SJCRH30 (cell line): ENCODE results near the gene TSPAN5. TPM values are rescaled to one million over a fixed set of nuclear protein-coding genes. Genes with fewer than 3 reads are reported as not detected.
A peak's percentile ranks its signal among the peaks of the same experiment; 100 is the strongest.

ENCODE experiments used
- DNase-seq, 2 experiments: peaks; one replicate each; pipeline ENCODE4 v3.0.0-alpha.2; 2015 to 2020
- H3K27ac ChIP-seq: fragments of 250-450 bp; sonication (Bioruptor Pico); 2 replicates; pipeline ENCODE4 v1.5.1; 2020; ENCODE audit warnings: mild to moderate bottlenecking, moderate library complexity
- H3K27me3 ChIP-seq: fragments of 250-450 bp; sonication (Bioruptor Pico); 2 replicates; pipeline ENCODE4 v1.5.1; 2020; ENCODE audit warnings: mild to moderate bottlenecking, moderate library complexity
- H3K36me3 ChIP-seq: fragments of 250-450 bp; sonication (Bioruptor Pico); 2 replicates; pipeline ENCODE4 v1.5.1; 2020; ENCODE audit warnings: mild to moderate bottlenecking, moderate library complexity
- H3K4me1 ChIP-seq: fragments of 250-450 bp; sonication (Bioruptor Pico); 2 replicates; pipeline ENCODE4 v1.5.1; 2020; ENCODE audit warnings: mild to moderate bottlenecking, moderate library complexity
- H3K4me3 ChIP-seq: fragments of 250-450 bp; sonication (Bioruptor Pico); 2 replicates; pipeline ENCODE4 v1.5.1; 2020; ENCODE audit warnings: mild to moderate bottlenecking, moderate library complexity
- H3K9me3 ChIP-seq: fragments of 250-450 bp; sonication (Bioruptor Pico); replicated peaks from 2 replicates; pipeline ENCODE4 v1.5.1; 2020; ENCODE audit warnings: mild to moderate bottlenecking, moderate library complexity
- total RNA-seq: library from RNA; depleted of rRNA; stranded (reverse); fragments of >200 nt; shearing (Covaris generic); gene quantifications from 2 replicates; pipeline ENCODE4 v1.2.3, GENCODE V29; 2014

Gene TSPAN5
- total RNA-seq, 1 experiment from 2014 or later = 27.2 TPM

DNA sequence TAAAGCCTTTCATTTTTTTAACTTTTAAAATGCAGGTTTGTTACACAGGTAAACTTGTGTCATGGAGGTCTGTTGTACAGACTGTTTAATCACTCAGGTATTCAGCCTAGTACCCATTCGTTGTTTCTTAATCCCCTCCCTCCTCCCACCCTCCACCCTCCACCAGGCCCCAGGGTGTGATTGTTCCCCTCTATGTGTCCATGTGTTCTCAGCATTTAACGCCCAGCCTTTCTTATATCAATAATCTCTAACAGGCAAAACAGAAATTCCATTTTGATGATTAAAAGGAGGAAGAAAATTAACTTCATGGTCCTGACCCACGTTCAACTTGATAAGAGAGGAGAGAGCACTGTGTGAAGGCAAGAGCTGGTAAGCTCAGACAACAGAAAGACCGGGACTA lies 75.1 kb downstream of the TSPAN5 start:
- no peak for DNase-seq
- H3K4me1 ChIP-seq = peaks cover 9% of the 10 kb centered on the region
- no peaks in the 10 kb centered on the region for H3K36me3 ChIP-seq
- no peak overlapping the region for H3K4me3 ChIP-seq
- H3K27me3 ChIP-seq = no peaks in the 10 kb centered on the region
- no peaks in the 10 kb centered on the region for H3K9me3 ChIP-seq
- no peak overlapping the region for H3K27ac ChIP-seq

DNA sequence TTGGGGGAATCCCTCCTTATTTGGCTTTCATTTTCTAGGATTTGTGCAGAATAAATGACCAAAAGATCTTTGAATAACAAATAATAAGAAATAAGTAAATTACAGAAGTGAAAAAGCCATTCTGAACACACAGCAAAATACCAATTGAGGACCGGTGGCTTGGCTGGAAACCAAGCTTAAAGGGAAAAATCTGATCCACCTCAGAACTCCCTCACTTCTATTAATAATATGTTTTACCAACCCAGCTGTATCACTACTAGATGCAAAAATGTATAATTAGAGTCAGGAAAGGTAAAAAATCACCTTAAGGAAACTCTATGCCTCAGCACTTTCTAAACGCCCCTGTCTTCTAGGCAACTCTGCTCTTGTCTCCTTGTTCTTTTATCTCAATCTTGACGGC lies 77.3 kb downstream of the TSPAN5 start:
- Histone ChIP-seq H3K36me3 (no peaks in the 10 kb centered on the region), H3K4me1 (peaks cover 14% of the 10 kb centered on the region), H3K9me3 (no peaks in the 10 kb centered on the region), H3K4me3 (no peak overlapping the region), H3K27me3 (no peaks in the 10 kb centered on the region), H3K27ac (no peak overlapping the region)
- DNase-seq = no peak

DNA sequence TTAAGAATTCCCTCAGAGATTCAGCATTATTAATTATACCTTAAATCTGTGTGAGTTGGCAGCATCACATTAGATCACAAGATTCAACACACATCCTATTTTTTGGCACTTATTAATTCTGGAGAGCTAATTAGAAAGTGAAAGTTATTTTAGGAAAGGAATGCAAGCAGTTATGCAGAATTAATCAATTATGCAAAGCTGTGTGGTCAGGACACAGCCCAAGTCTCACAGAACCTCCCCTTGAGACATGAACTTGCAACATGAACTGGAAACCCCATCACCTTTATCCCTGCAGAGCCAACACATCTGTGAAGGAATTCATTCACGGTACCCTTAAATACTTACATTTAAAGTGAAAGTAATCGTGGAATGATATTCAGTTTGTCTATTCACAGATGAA lies 80.5 kb downstream of the TSPAN5 start:
- Histone ChIP-seq H3K4me3 (no peak overlapping the region), H3K27ac (no peak overlapping the region; the same call in 1 of the 2 replicates), H3K27me3 (no peaks in the 10 kb centered on the region), H3K4me1 (peaks cover 17% of the 10 kb centered on the region), H3K9me3 (no peaks in the 10 kb centered on the region), H3K36me3 (no peaks in the 10 kb centered on the region)
- peak; percentile 17 to 42 for DNase-seq

DNA sequence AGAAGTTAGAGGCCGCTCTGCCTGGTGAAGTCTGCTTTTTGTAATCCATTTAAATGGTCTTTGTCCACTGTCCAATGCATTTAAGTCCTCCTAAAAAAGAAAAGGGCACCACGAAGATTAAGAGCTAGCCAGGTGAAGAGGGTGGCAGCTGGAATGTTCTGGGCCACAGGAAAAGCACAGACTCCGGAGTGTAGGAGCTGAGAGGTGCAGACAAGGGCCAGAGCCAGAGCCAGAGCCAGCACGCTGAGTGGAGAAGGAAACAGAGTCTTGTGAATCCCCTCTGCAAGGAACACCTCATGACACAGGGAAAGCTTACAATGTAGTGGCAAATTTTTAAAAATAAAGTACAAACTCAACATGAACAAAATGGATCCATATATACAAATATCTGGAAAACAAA lies 83.6 kb downstream of the TSPAN5 start:
- Histone ChIP-seq H3K36me3 (no peaks in the 10 kb centered on the region), H3K27ac (no peak overlapping the region), H3K4me3 (no peak overlapping the region), H3K4me1 (peaks cover 24% of the 10 kb centered on the region), H3K27me3 (no peaks in the 10 kb centered on the region), H3K9me3 (no peaks in the 10 kb centered on the region)
- no peak for DNase-seq

DNA sequence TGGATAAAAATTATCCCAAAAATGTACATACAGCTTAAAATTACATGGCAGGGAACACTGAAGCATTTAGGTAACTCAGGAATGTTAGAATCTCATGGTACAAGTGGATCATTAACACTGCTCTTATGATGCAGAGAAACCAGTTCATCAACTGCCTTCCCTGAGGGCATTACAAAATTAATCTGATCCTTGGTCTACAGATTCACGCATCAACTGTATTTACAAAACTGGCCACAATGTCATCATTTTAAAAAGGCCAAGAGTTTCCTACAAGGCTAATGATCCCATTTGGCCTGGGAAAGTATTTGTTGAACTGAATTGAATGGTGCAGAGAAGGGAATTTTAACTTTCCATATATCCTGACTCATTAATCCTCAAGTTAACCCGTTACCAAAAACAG lies 84.6 kb downstream of the TSPAN5 start:
- DNase-seq = no peak
- H3K27me3 ChIP-seq = no peaks in the 10 kb centered on the region

DNA sequence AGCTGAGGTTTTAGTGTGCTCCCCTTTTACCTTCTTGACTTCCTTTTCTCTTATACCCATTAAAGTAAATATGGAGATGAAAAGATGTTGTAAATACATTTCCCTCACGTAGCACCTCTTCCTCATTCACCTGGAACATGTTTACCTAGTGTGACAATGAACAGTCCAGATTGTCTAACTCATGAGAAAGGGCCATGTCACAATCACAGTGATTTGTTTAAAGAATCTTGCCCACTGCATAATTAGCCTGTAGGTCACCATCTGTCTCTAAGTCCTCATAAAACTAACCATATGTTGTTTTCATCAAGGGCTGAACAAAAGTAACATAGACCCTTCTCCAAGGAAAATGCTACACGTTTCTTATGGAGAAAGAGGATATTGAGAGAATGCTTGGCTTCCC lies 85.7 kb downstream of the TSPAN5 start:
- no peaks in the 10 kb centered on the region for H3K36me3 ChIP-seq
- H3K9me3 ChIP-seq = no peaks in the 10 kb centered on the region
- peaks cover 20% of the 10 kb centered on the region for H3K4me1 ChIP-seq
- peak in 1 of 2 experiments; percentile 54 for DNase-seq
- no peak overlapping the region for H3K4me3 ChIP-seq
- no peaks in the 10 kb centered on the region for H3K27me3 ChIP-seq
- no peak overlapping the region for H3K27ac ChIP-seq

More for the DNA sequence above, 84.6 kb downstream of the TSPAN5 start:
- Histone ChIP-seq H3K36me3 (no peaks in the 10 kb centered on the region), H3K4me1 (peaks cover 25% of the 10 kb centered on the region), H3K9me3 (no peaks in the 10 kb centered on the region), H3K4me3 (no peak overlapping the region), H3K27ac (no peak overlapping the region)

DNA sequence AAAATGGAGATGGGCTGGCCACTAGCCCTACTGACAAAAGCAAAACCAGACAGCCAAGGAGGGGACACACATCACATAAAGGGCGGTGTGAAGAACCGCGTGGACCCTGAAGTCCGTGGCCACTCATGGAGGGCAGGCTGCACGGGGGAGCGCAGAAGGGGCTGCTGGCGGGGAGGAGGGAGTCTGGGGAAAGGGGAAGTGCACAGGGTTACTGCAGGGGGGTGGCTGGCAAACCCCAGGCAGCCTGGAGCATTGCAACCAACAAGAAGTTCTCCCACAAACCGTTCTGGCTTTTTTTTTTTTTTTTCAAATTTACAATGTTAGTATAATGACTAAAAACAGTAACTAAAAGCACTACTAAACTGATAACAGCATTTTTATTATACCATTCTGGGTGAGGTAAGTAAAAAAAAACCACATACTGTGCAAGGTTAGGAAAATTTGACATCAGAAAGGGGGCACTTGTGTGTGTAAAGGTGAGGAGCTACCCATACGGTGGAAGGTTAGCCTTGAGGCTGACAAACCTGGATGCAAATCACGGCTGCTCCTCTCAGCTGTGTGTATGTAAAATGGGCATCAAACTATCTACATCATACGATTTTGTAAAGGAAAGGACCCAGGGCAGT lies 87.1 kb downstream of the TSPAN5 start:
- no peaks in the 10 kb centered on the region for H3K9me3 ChIP-seq
- no peak overlapping the region for H3K4me3 ChIP-seq
- peaks cover 23% of the 10 kb centered on the region for H3K4me1 ChIP-seq
- no peak for DNase-seq
- no peaks in the 10 kb centered on the region for H3K27me3 ChIP-seq
- H3K27ac ChIP-seq = no peak overlapping the region
- no peaks in the 10 kb centered on the region for H3K36me3 ChIP-seq

DNA sequence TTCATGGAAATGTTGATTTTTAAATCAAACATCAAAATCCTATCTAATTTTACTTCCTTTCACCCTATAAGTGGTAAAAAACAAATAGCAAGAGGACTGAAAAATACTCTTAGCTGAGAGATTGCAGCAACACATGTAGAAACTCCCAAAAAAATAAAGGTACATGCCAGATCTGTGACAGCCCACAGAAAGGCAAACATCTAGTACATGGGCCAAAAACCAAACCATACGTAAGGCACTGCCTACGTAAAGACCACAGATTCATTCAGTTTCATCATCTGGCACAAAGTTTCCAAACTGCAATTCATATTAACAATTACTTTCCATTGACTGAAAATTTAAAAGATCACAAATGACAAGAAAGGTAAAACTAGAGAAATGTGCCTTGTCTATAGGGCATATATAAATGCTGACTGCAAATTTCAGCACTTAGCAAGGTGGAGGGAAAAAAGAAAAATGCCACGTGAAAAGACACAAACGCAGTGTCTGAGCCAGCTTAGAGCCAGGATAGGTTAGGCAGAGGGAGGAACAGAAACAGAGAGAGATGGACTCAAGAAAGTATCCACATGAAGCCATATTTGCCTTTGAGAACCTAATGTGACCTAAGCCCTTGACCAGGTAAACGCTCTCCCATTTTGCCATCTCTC lies 88.1 kb downstream of the TSPAN5 start:
- Histone ChIP-seq H3K36me3 (no peaks in the 10 kb centered on the region), H3K27me3 (no peaks in the 10 kb centered on the region), H3K9me3 (no peaks in the 10 kb centered on the region), H3K27ac (no peak overlapping the region), H3K4me3 (no peak overlapping the region), H3K4me1 (peaks cover 33% of the 10 kb centered on the region)
- DNase-seq = no peak

DNA sequence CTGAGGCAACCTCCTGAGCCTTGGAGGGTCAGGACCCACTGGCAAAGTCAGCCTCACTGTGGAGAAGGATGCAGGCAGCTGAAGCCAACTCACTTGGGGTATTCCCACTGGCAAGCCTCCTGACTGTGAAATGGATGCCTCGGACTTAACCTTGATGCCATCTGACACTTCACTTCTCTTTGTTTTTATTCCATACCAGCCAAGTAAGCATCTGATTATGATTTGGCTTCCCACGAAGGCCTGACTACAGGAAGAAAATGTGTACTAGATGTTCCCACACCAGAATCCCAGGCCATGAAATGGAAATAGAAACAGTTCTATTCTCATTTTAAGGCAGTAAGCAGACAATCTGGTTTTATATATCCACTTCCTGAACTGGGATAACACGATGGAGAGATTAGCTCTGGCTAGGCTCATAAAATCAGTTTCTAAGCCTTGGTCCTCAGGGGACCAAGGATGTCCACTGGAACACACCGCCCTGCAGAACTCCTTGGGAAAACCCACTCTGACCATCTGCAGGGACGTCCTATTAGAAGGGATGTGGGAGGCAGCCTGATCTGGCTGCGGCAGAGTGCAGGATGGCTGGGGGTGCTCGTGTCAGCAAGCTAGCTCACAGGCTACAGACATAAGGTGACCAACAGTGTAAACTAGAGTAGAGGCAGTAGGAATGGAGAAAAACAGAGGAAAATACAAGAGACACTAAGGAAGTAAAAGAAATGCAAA lies 89.3 kb downstream of the TSPAN5 start:
- Histone ChIP-seq H3K27me3 (no peaks in the 10 kb centered on the region), H3K27ac (no peak overlapping the region), H3K4me1 (peaks cover 45% of the 10 kb centered on the region), H3K4me3 (no peak overlapping the region), H3K9me3 (no peaks in the 10 kb centered on the region), H3K36me3 (no peaks in the 10 kb centered on the region)
- DNase-seq = peak; percentile 54 to 80

DNA sequence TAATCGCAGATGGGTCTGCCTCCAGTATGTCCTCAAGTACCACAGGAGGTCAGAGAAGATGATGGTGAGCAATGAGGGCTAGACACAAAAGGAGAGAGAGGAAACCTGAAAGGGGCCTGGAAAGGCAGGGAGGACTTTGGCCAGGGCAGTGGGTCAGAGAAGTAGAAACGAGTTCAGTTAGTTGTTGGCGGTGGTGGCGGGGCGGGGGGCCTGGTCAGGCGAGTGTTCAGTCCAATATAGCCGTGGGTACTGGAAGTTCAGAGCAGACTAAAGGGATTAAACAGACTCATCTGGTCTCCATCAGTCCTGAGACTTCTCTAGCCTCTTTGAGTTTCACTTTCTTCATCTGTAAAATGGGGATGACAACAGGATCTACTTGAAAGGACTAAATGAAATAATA lies 90.8 kb downstream of the TSPAN5 start:
- DNase-seq = no peak
- Histone ChIP-seq H3K27ac (no peak overlapping the region), H3K4me1 (peaks cover 42% of the 10 kb centered on the region), H3K27me3 (no peaks in the 10 kb centered on the region), H3K36me3 (no peaks in the 10 kb centered on the region), H3K4me3 (no peak overlapping the region), H3K9me3 (no peaks in the 10 kb centered on the region)

DNA sequence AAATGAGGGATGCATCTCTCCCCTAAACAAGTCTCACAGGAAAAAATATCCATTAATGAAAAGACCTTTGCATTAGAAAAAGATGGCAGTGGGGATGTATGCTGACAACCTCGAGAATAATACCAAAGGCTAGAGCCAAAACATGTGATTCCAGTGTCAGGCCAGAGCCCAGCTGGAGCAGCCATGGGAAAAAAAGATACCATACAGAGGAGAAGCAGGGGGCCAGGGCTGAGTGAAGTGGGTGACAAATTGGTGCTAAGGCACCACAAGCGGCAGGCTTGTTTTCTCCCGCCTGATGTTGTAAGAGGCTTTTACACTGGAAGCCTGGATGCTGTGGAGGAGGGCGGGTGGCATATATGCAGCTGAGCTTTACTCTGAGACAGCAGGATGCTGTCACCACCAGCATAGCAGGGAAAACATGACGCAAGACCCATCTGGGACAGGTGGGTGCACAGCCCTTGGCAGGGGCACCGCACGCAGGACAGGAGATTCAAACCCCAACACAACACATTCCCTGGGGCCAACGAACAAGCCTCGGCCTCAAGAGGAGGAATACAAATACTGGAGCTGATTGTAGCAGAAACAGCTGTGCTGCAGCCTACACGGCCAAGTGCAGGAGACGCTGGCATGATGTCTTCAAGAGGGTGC lies 91.9 kb downstream of the TSPAN5 start:
- no peaks in the 10 kb centered on the region for H3K36me3 ChIP-seq
- H3K27ac ChIP-seq = peak overlapping the region; percentile 83
- H3K9me3 ChIP-seq = no peaks in the 10 kb centered on the region
- H3K4me1 ChIP-seq = peaks cover 38% of the 10 kb centered on the region
- H3K4me3 ChIP-seq = peak overlapping the region; percentile 9; the same call in 1 of the 2 replicates
- DNase-seq = peak; percentile 87 to 94
- no peaks in the 10 kb centered on the region for H3K27me3 ChIP-seq

DNA sequence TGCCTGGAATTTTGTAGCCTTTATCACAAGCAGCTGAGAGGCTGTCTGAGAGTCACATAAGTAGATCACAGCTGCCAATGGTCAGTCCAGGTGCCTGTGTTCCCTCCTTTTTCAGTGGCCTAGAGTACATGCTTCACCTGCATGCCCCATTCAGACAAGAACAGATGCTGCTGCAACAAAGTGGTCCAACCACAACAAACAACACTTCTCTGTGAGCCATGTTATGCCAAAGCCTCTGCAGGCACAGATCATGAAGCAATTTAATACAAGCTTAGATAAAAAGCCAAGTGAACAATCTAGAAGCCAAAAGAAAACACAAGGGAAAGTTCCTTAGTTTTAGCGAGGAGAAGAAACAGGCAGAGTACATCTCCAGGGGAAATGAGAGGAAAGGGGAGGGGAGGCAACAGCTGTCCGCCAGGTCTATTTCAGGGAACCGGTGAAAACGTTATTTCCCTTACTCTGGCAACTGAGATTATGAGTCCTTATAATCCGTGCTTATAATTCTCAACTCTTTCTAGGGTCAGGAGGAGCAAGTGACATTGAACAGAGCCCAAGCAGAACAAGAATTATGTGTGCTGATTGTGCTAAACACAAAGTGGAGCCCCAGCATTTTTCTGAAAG lies 92.6 kb downstream of the TSPAN5 start:
- Histone ChIP-seq H3K27ac (peak overlapping the region; percentile 83), H3K9me3 (no peaks in the 10 kb centered on the region), H3K4me3 (peak overlapping the region; percentile 9; the same call in 1 of the 2 replicates), H3K27me3 (no peaks in the 10 kb centered on the region), H3K36me3 (no peaks in the 10 kb centered on the region), H3K4me1 (peaks cover 38% of the 10 kb centered on the region)
- peak; percentile 39 to 72 for DNase-seq

DNA sequence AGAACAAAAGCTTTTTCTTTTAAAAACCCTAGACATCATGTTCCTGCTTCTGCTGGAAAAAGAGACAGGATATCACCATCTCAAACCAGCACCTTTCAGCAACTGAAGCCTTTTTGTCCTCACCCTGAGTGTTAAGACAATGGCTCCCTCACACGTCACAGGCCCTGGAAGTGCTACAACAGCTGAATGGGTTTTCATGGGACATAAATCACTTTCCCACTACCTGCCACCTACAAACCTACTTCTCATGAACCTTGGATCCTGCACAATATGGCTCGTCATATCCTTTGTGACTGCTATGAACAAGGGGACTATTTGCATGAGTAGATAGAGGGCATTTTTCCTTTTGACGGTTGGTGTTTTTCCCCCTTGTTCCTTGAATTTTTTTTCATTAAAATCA lies 93.6 kb downstream of the TSPAN5 start:
- Histone ChIP-seq H3K27ac (peak overlapping the region; percentile 83), H3K36me3 (no peaks in the 10 kb centered on the region), H3K27me3 (no peaks in the 10 kb centered on the region), H3K4me1 (peaks cover 38% of the 10 kb centered on the region), H3K4me3 (no peak overlapping the region), H3K9me3 (no peaks in the 10 kb centered on the region)
- DNase-seq = peak; percentile 85 to 97

DNA sequence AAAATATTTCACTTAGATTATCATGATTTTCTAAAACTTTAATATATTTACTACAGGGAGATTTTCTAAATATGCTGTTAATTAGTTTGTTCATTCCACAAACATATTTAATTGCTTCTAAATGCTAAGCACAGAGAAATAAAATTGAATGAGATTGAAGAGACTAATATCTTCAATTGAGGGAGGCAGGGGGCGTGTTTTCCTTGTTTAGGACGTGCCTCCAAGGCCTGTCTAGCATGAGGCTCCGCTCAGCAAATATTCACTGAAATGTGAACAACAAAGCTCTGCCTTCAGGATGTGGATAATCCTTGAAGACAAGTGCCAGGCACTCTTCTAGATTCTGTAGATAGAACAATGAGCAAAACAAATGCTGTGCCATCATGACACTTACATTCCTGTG lies 98.1 kb downstream of the TSPAN5 start:
- Histone ChIP-seq H3K4me3 (no peak overlapping the region), H3K27ac (no peak overlapping the region), H3K36me3 (no peaks in the 10 kb centered on the region), H3K27me3 (no peaks in the 10 kb centered on the region), H3K4me1 (peaks cover 16% of the 10 kb centered on the region), H3K9me3 (no peaks in the 10 kb centered on the region)
- DNase-seq = no peak
